ENCODE data around the gene CENPS.
A peak's percentile ranks its signal among the peaks of the same experiment; 100 is the strongest.

The CENPS gene

GRCh38 chr1:10438677-10439163 lies 8.5 kb downstream of the CENPS start:
- Histone ChIP-seq H2AK5ac (ENCODE audit: low read length) (no peak overlapping the region), H3K4me2 (ENCODE audit: low read length) (no peak overlapping the region), H3K23ac (ENCODE audit: low read length) (no peak overlapping the region), H3K4me1 (ENCODE audit: control insufficient read depth in 1 of 2, insufficient read depth in 2 of 2, low read length in 2 of 2) (peaks cover 3 to 4% of the 10 kb centered on the region in 2 experiments), H3K79me1 (ENCODE audit: low read length) (no peaks in the 10 kb centered on the region), H3K4ac (ENCODE audit: low read depth, low read length) (no peak overlapping the region), H3K9me3 (ENCODE audit: insufficient read depth, low read depth, low read length) (no peaks in the 10 kb centered on the region), H3K14ac (ENCODE audit: low read length) (no peak overlapping the region), H2BK5ac (ENCODE audit: low read depth, low read length, poor library complexity) (no peak overlapping the region), H3K36me3 (ENCODE audit: control insufficient read depth in 1 of 2, insufficient read depth in 2 of 2, low read length in 2 of 2) (peaks cover 0 to 2% of the 10 kb centered on the region in 2 experiments), H4K12ac (ENCODE audit: low read depth, low read length) (no peak overlapping the region), H3K9ac (ENCODE audit: low read length) (no peak overlapping the region), H2BK12ac (ENCODE audit: low read length) (no peak overlapping the region), H3K27ac (ENCODE audit: low read depth, low read length) (no peak overlapping the region), H4K8ac (ENCODE audit: low read depth, low read length) (no peak overlapping the region), H2BK120ac (ENCODE audit: insufficient read depth, low read length, poor library complexity) (no peak overlapping the region), H3K18ac (ENCODE audit: low read length) (no peak overlapping the region), H2AFZ (ENCODE audit: insufficient read depth, low read length, poor library complexity) (no peak overlapping the region), H3K4me3 (ENCODE audit: low read depth, low read length) (no peak overlapping the region), H4K91ac (ENCODE audit: low read depth, low read length) (no peak overlapping the region), H3K27me3 (ENCODE audit: insufficient read depth, low read length) (no peaks in the 10 kb centered on the region), H3K79me2 (ENCODE audit: control insufficient read depth, insufficient read depth, low read length, poor library complexity) (no peaks in the 10 kb centered on the region)
- no peak for DNase-seq
- no CpG with 5 or more reads among the region's 7 CpGs for WGBS (ENCODE audit: extremely low coverage, insufficient coverage, insufficient read length)

GRCh38 chr1:10440305-10440704 lies 10.1 kb downstream of the CENPS start:
- DNase-seq = no peak
- Histone ChIP-seq H3K9me3 (ENCODE audit: insufficient read depth, low read depth, low read length) (no peaks in the 10 kb centered on the region), H3K23ac (ENCODE audit: low read length) (no peak overlapping the region), H3K4me3 (ENCODE audit: low read depth, low read length) (no peak overlapping the region), H3K36me3 (ENCODE audit: control insufficient read depth in 1 of 2, insufficient read depth in 2 of 2, low read length in 2 of 2) (peaks cover 0 to 2% of the 10 kb centered on the region in 2 experiments), H2BK5ac (ENCODE audit: low read depth, low read length, poor library complexity) (no peak overlapping the region), H3K9ac (ENCODE audit: low read length) (no peak overlapping the region), H2AK5ac (ENCODE audit: low read length) (no peak overlapping the region), H2BK12ac (ENCODE audit: low read length) (no peak overlapping the region), H3K79me1 (ENCODE audit: low read length) (no peaks in the 10 kb centered on the region), H4K12ac (ENCODE audit: low read depth, low read length) (no peak overlapping the region), H4K91ac (ENCODE audit: low read depth, low read length) (no peak overlapping the region), H4K8ac (ENCODE audit: low read depth, low read length) (no peak overlapping the region), H3K27me3 (ENCODE audit: insufficient read depth, low read length) (no peaks in the 10 kb centered on the region), H3K79me2 (ENCODE audit: control insufficient read depth, insufficient read depth, low read length, poor library complexity) (no peaks in the 10 kb centered on the region), H3K14ac (ENCODE audit: low read length) (no peak overlapping the region), H3K4me2 (ENCODE audit: low read length) (no peak overlapping the region), H3K4ac (ENCODE audit: low read depth, low read length) (no peak overlapping the region), H3K4me1 (ENCODE audit: control insufficient read depth in 1 of 2, insufficient read depth in 2 of 2, low read length in 2 of 2) (peaks cover 3 to 4% of the 10 kb centered on the region in 2 experiments), H3K18ac (ENCODE audit: low read length) (no peak overlapping the region), H3K27ac (ENCODE audit: low read depth, low read length) (no peak overlapping the region), H2BK120ac (ENCODE audit: insufficient read depth, low read length, poor library complexity) (no peak overlapping the region), H2AFZ (ENCODE audit: insufficient read depth, low read length, poor library complexity) (no peak overlapping the region)
- WGBS (ENCODE audit: extremely low coverage, insufficient coverage, insufficient read length) = no CpG with 5 or more reads among the region's 2 CpGs

DNA sequence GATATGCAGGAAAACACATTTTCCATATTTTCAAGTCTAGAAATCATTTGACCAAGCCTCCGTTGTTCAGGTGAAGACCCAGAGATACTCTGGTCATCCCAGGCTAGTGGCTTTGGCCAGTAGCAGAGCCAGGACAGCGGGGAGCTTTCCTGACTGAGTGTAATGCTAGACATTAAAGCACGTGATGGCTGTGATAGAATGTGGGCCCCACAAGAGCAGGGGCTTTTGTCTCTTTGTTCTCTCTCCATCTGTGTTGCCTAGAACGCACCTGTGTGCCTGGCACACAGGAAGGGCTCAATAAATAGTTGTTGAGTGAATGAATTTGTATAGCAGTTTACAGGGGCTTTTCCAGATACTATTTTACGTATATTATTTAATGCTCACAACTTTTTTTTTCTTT lies 10.6 kb downstream of the CENPS start:
- no peak overlapping the region for H3K4ac ChIP-seq (ENCODE audit: low read depth, low read length)
- H3K27me3 ChIP-seq (ENCODE audit: insufficient read depth, low read length) = no peaks in the 10 kb centered on the region
- H3K79me1 ChIP-seq (ENCODE audit: low read length) = no peaks in the 10 kb centered on the region
- H3K36me3 ChIP-seq (ENCODE audit: control insufficient read depth in 1 of 2, insufficient read depth in 2 of 2, low read length in 2 of 2) = peaks cover 0 to 2% of the 10 kb centered on the region in 2 experiments
- H4K91ac ChIP-seq (ENCODE audit: low read depth, low read length) = no peak overlapping the region
- no peak overlapping the region for H3K27ac ChIP-seq (ENCODE audit: low read depth, low read length)
- H2AK5ac ChIP-seq (ENCODE audit: low read length) = no peak overlapping the region
- no peak overlapping the region for H3K23ac ChIP-seq (ENCODE audit: low read length)
- no peak overlapping the region for H3K4me3 ChIP-seq (ENCODE audit: low read depth, low read length)
- H2BK12ac ChIP-seq (ENCODE audit: low read length) = no peak overlapping the region
- peaks cover 3 to 4% of the 10 kb centered on the region in 2 experiments for H3K4me1 ChIP-seq (ENCODE audit: control insufficient read depth in 1 of 2, insufficient read depth in 2 of 2, low read length in 2 of 2)
- H3K79me2 ChIP-seq (ENCODE audit: control insufficient read depth, insufficient read depth, low read length, poor library complexity) = no peaks in the 10 kb centered on the region
- H3K14ac ChIP-seq (ENCODE audit: low read length) = no peak overlapping the region
- no CpG with 5 or more reads among the region's 5 CpGs for WGBS (ENCODE audit: extremely low coverage, insufficient coverage, insufficient read length)
- H2AFZ ChIP-seq (ENCODE audit: insufficient read depth, low read length, poor library complexity) = no peak overlapping the region
- H3K18ac ChIP-seq (ENCODE audit: low read length) = no peak overlapping the region
- no peak for DNase-seq
- no peak overlapping the region for H3K4me2 ChIP-seq (ENCODE audit: low read length)
- H2BK120ac ChIP-seq (ENCODE audit: insufficient read depth, low read length, poor library complexity) = no peak overlapping the region
- H3K9me3 ChIP-seq (ENCODE audit: insufficient read depth, low read depth, low read length) = no peaks in the 10 kb centered on the region
- H3K9ac ChIP-seq (ENCODE audit: low read length) = no peak overlapping the region
- H4K12ac ChIP-seq (ENCODE audit: low read depth, low read length) = no peak overlapping the region
- H2BK5ac ChIP-seq (ENCODE audit: low read depth, low read length, poor library complexity) = no peak overlapping the region
- no peak overlapping the region for H4K8ac ChIP-seq (ENCODE audit: low read depth, low read length)

- H3K9me3 ChIP-seq (ENCODE audit: insufficient read depth, low read depth, low read length) = no peaks in the 10 kb centered on the region
- H4K91ac ChIP-seq (ENCODE audit: low read depth, low read length) = no peak overlapping the region
- no peak overlapping the region for H2AFZ ChIP-seq (ENCODE audit: insufficient read depth, low read length, poor library complexity)
- H2AK5ac ChIP-seq (ENCODE audit: low read length) = no peak overlapping the region
- peak; percentile 96 to 99 for DNase-seq
- H3K79me2 ChIP-seq (ENCODE audit: control insufficient read depth, insufficient read depth, low read length, poor library complexity) = no peaks in the 10 kb centered on the region
- WGBS (ENCODE audit: extremely low coverage, insufficient coverage, insufficient read length) = no CpG with 5 or more reads among the region's 6 CpGs
- H3K36me3 ChIP-seq (ENCODE audit: control insufficient read depth in 1 of 2, insufficient read depth in 2 of 2, low read length in 2 of 2) = peaks cover 0 to 2% of the 10 kb centered on the region in 2 experiments
- no peak overlapping the region for H3K27ac ChIP-seq (ENCODE audit: low read depth, low read length)
- H3K4ac ChIP-seq (ENCODE audit: low read depth, low read length) = no peak overlapping the region
- no peaks in the 10 kb centered on the region for H3K4me1 ChIP-seq (ENCODE audit: control insufficient read depth in 1 of 2, insufficient read depth in 2 of 2, low read length in 2 of 2)
- no peak overlapping the region for H3K4me2 ChIP-seq (ENCODE audit: low read length)
- no peak overlapping the region for H4K8ac ChIP-seq (ENCODE audit: low read depth, low read length)
- no peaks in the 10 kb centered on the region for H3K79me1 ChIP-seq (ENCODE audit: low read length)
- H3K27me3 ChIP-seq (ENCODE audit: insufficient read depth, low read length) = no peaks in the 10 kb centered on the region
- no peak overlapping the region for H3K14ac ChIP-seq (ENCODE audit: low read length)
- no peak overlapping the region for H3K23ac ChIP-seq (ENCODE audit: low read length)
- no peak overlapping the region for H3K9ac ChIP-seq (ENCODE audit: low read length)
- no peak overlapping the region for H2BK12ac ChIP-seq (ENCODE audit: low read length)
- H2BK5ac ChIP-seq (ENCODE audit: low read depth, low read length, poor library complexity) = no peak overlapping the region
- H3K4me3 ChIP-seq (ENCODE audit: low read depth, low read length) = no peak overlapping the region
- no peak overlapping the region for H2BK120ac ChIP-seq (ENCODE audit: insufficient read depth, low read length, poor library complexity)
- H4K12ac ChIP-seq (ENCODE audit: low read depth, low read length) = no peak overlapping the region
- no peak overlapping the region for H3K18ac ChIP-seq (ENCODE audit: low read length)
Observed at GRCh38 chr1:10444248-10444647, 14.0 kb downstream of the CENPS start.
